Measurements from ENCODE around the gene NR5A1.

GRCh38 chr9:124513376-124513994, 6.3 kb upstream of the NR5A1 start:
- TF ChIP-seq CTCF (conservative IDR thresholded peaks at IDR 0.05; ENCODE audit: low read length) = no peak
- TF ChIP-seq EZH2phosphoT487 (IDR thresholded peaks at IDR 0.05; ENCODE audit: borderline replicate concordance) = no peak
